ENCODE results near the gene RGS14. TPM values are rescaled to one million over a fixed set of nuclear protein-coding genes. Genes with fewer than 3 reads are reported as not detected.
A peak's percentile ranks its signal among the peaks of the same experiment; 100 is the strongest.

The RGS14 gene, protein sequence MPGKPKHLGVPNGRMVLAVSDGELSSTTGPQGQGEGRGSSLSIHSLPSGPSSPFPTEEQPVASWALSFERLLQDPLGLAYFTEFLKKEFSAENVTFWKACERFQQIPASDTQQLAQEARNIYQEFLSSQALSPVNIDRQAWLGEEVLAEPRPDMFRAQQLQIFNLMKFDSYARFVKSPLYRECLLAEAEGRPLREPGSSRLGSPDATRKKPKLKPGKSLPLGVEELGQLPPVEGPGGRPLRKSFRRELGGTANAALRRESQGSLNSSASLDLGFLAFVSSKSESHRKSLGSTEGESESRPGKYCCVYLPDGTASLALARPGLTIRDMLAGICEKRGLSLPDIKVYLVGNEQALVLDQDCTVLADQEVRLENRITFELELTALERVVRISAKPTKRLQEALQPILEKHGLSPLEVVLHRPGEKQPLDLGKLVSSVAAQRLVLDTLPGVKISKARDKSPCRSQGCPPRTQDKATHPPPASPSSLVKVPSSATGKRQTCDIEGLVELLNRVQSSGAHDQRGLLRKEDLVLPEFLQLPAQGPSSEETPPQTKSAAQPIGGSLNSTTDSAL
- 10 to 100 TPM; 16.6 to 41.1 (median 23.2) TPM for polyA plus RNA-seq (ENCODE audit: low read depth in 6 of 6)

DNA sequence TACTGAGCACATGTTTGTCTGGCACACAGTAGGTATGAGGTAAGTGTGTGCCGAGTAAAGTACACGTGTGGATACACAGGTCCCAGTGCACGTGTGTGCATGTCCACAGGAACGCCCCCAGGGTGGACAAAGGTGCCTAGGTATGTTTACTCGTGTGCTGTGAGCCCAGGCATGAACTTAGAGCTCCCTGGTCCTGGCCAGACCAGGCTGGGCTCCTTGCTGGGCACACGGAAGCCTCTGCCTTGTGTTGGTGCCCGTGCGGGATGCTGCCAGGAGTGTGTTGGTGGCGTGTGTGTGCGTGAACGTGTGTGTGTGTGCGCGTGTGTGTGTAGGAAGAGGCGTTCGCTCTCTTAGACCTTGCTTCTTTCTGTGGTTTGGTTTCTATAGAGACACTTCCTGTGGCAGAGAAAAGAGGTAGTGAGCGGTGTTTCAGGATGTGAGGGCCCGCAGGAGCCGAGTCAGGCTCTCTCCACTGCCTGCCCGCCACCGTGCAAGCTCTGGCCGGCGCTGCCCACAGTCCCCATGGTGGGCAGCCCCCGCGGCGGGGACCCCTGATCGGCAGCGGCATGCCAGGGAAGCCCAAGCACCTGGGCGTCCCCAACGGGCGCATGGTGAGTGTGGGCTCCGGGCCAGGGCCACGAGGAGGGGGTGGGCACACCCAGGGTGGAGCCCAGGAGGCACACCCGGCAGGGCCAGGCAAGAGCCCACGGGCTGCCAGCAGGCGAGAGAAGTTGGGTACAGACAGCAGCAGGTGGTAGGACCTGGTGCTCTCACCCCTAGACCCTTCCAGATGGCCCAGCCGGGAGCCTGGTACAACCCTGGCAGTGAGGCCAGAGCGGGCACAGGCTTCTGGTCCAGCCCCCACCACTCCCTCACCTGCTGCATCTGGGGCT is at the start of gene RGS14:
Gene RGS14, plus strand, starts transcription at position 466 of the 893 bp plus-strand sequence. Its CDS starts 101 bp downstream, at position 567.
- Mint-ChIP-seq H3K9me3 (peaks cover 0 to 4% (median 0%) of the 10 kb centered on the region in 7 donors), H3K4me3 (peak within 1 kb of the TSS; percentile 77 to 96 (median 90)), H3K36me3 (peaks cover 0 to 6% of the 10 kb centered on the region in 2 donors), H3K27me3 (no peaks in the 10 kb centered on the region), H3K27ac (peak within 1 kb of the TSS; percentile 88 to 99 (median 96)), H3K4me1 (peaks cover 64 to 74% (median 66%) of the 10 kb centered on the region in 3 donors)
- DNase-seq (peak; percentile 91), ATAC-seq (ENCODE audit: low read depth in 2 of 2) (peak; percentile 93 to 95)

DNA sequence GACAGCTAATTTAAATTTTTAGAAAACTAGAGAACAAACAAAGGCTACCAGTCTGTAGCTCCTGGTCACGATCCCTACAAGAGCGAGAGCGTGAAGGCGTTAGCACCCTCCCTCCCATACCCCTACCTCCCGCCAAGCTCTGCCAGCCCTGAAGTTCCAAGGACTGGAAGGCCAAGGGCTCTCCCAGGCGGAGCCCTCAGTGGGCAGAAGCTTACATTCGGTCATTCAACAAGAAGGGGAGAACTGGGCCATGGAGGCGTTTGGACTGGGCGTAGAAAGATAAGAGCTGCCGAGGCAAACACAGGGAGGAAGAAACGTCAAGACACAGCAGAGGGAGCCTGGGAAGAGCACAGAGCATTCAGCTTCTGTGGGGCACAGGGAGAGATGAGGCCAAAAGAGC is 49.0 kb upstream of the RGS14 start:
- ATAC-seq (ENCODE audit: low read depth in 2 of 2) (no peak), DNase-seq (no peak)
- Mint-ChIP-seq H3K27me3 (no peaks in the 10 kb centered on the region), H3K4me3 (peak overlapping the region in 3 of 8 donors; percentile 58 to 78 (median 60)), H3K9me3 (no peaks in the 10 kb centered on the region), H3K36me3 (peaks cover 0 to 6% of the 10 kb centered on the region in 2 donors), H3K4me1 (peaks cover 36 to 68% (median 55%) of the 10 kb centered on the region in 3 donors), H3K27ac (peak overlapping the region in 3 of 6 donors; percentile 63 to 75 (median 66))

DNA sequence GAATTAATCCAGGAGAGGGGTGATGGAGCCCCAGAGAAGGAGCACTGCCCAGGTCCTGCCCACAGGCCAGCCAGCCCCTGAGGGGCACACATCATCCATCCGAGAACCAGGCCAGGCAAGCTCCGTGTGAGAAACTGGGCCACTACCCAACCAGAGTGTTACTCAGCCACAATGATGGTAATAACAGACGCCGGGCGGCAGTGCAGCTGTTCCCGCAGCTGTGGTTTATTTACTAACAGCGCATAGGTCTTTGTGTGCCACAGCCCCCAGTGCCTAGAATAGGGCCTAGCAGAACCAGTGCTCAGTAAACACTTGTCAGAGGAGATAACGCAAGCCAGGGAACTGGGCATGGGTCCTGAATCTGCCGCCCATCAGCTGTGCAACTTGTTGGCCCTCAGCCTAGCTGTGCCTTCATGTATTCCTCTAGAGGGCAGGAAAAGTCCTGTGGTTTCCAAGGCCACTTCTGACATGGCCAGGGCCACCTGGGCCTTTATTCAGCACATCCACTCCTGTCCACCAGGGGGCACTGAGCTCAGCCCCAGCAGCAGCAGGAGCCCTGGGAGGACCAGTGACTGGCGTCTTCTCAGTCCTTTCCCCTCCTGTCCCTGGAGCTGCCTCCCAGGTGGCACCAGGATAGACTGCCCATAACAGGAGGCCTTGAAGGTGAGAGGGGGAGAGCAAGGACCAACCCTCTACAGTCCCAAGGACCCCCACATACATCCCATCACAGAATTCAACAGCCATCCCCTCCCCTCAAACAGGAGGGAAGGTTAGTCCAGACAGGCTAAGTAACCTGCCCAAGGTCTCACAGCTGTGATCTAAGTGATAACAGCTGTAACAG is 48.2 kb upstream of the RGS14 start:
- DNase-seq (peak; percentile 59), ATAC-seq (ENCODE audit: low read depth in 2 of 2) (peak; percentile 13 to 18)
- H3K36me3 Mint-ChIP-seq = peaks cover 0 to 6% of the 10 kb centered on the region in 2 donors
- H3K4me3 Mint-ChIP-seq = peak overlapping the region in 7 of 8 donors; percentile 37 to 85 (median 55)
- H3K27ac Mint-ChIP-seq = peak overlapping the region in 5 of 6 donors; percentile 36 to 79 (median 54)
- H3K4me1 Mint-ChIP-seq = peaks cover 29 to 60% (median 48%) of the 10 kb centered on the region in 3 donors
- H3K27me3 Mint-ChIP-seq = no peaks in the 10 kb centered on the region
- no peaks in the 10 kb centered on the region for H3K9me3 Mint-ChIP-seq

DNA sequence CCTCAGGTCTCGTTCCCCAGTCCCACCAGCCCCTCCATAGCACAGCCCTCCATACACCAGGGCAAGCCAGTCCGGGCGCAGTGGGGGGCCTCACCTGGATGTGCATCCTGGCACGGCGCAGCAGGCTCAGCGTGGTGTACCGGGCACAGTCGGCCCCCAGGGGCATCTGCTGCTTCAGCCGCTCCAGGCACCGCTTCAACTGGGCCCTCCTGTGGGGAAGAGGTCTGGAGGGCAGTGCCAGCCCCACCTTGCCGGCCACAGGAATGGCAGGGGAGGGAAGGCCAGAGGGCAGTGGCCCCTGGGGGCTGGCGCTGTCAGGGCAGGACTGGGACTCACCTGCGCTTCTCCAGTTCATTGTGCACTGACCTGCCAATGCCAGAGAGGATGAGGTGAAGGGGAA is 47.4 kb upstream of the RGS14 start:
- DNase-seq (no peak), ATAC-seq (ENCODE audit: low read depth in 2 of 2) (no peak)
- Mint-ChIP-seq H3K36me3 (peaks cover 0 to 6% of the 10 kb centered on the region in 2 donors), H3K27me3 (no peaks in the 10 kb centered on the region), H3K27ac (peak overlapping the region in 1 of 6 donors; percentile 57), H3K9me3 (no peaks in the 10 kb centered on the region), H3K4me3 (peak overlapping the region; percentile 73 to 94 (median 88)), H3K4me1 (peaks cover 25 to 52% (median 40%) of the 10 kb centered on the region in 3 donors)

DNA sequence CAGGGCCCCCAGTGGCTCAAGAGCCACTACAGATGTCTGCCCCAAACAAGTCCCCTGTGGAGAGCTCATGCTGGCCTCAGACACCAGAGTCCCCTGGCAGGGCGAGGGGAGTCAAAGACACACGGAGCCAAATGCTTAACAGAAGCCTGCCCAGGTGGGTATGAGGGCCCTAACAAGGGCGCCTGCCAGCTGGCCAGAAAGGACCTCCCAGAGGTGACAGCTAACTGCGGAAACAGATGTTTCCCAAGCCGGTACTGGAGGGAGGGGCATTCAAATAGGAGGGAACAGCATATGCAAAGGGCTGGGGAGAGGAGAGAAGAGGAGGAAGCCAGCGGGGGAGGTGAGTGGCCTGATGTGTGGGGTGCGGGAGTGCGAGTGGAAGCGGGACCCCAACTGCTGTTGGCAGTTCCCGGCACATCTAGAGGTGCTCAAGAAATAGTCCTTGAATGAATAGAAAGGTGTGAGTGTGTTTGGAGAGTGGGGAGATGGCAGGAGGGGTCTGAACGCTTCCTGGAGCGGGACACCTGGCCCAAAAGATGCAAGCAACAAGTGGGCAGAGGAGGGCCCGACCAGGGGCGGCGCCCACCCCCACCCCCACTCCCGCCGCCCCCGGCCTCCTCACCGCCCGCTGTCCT is 46.9 kb upstream of the RGS14 start:
- no peaks in the 10 kb centered on the region for H3K27me3 Mint-ChIP-seq
- H3K36me3 Mint-ChIP-seq = peaks cover 0 to 6% of the 10 kb centered on the region in 2 donors
- peak overlapping the region in 5 of 6 donors; percentile 48 to 64 (median 57) for H3K27ac Mint-ChIP-seq
- H3K4me1 Mint-ChIP-seq = peaks cover 25 to 47% (median 35%) of the 10 kb centered on the region in 3 donors
- peak; percentile 15 to 29 for ATAC-seq (ENCODE audit: low read depth in 2 of 2)
- H3K9me3 Mint-ChIP-seq = no peaks in the 10 kb centered on the region
- DNase-seq = peak; percentile 64
- peak overlapping the region; percentile 73 to 94 (median 88) for H3K4me3 Mint-ChIP-seq

DNA sequence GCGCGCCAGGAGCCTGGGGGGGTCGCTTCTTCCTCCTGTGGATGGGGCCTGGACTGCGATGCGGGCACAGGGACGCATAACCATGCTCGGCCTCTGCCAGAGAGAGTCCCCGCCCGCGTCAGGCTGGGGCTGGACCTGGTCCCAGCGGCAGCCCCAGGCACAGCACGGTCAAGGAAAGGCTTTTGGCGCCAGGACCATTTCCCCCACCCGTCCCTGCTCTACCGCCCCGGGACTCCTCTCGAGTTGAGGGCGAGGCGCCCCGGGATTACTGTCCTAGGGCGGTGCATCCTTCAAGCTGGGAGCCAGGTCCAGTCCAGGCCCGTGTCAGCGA is 46.4 kb upstream of the RGS14 start:
- Mint-ChIP-seq H3K4me1 (peaks cover 21 to 42% (median 31%) of the 10 kb centered on the region in 3 donors), H3K27ac (peak overlapping the region in 1 of 6 donors; percentile 57), H3K9me3 (no peaks in the 10 kb centered on the region), H3K27me3 (no peaks in the 10 kb centered on the region), H3K4me3 (peak overlapping the region; percentile 63 to 91 (median 76)), H3K36me3 (peaks cover 0 to 6% of the 10 kb centered on the region in 2 donors)
- no peak for ATAC-seq (ENCODE audit: low read depth in 2 of 2)
- DNase-seq = no peak

DNA sequence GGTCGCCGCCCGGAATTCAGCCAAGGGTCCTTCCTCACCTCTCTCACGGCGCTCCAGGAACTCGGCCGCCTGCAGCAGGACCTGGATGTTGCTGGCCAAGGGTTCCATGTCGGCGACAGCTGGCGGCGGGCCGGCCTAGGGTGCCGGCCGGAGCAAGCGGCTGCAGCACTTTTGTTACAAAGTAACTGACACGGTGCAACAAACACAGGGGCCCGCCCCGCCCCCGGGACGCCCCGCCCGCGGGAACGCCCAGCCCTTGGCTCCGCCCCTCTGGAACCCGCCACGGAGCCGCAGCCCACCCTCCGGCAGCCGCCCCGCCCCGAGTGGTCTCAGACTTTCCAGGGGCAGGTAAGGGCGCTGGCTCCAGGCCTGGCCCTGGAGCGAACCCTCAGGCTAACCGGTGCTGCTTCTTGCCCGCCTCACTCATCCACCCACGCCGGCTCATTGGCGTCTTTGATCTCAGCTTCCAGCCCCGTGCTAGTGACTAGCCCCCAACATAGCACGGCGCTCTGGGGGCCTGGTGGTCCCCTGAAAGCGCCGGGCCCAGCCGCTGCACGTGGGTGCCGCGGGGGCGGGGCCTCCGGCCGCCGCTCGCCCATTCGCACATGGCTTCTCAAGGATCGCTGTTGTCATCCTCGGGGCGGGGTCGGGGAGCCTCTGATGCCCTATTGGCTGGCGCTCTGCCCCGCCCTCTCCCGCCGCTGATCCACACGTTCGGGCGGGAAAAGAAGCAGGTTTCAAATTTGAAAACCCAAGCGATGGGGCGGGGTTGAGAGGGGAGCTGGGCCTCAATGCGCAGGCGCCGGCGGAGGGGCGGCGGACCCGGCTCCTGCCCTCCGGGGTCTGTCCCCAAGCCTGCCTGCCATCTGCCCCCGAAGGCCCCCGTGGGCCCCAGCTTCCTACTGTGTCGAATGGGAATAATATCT is 45.7 kb upstream of the RGS14 start, which contains the start of gene MXD3:
Gene MXD3, minus strand, starts transcription at position 176 of the 926 bp plus-strand sequence. Its CDS starts 68 bp downstream, at position 108.
- H3K36me3 Mint-ChIP-seq = peaks cover 0 to under 1% of the 10 kb centered on the region in 2 donors
- DNase-seq (peak; percentile 90), ATAC-seq (ENCODE audit: low read depth in 2 of 2) (peak; percentile 89 to 91)
- H3K27me3 Mint-ChIP-seq = no peaks in the 10 kb centered on the region
- peak within 1 kb of the TSS; percentile 73 to 94 (median 91) for H3K4me3 Mint-ChIP-seq
- peaks cover 18 to 42% (median 29%) of the 10 kb centered on the region in 3 donors for H3K4me1 Mint-ChIP-seq
- H3K27ac Mint-ChIP-seq = peak within 1 kb of the TSS in 5 of 6 donors; percentile 57 to 87 (median 79)
- no peaks in the 10 kb centered on the region for H3K9me3 Mint-ChIP-seq

DNA sequence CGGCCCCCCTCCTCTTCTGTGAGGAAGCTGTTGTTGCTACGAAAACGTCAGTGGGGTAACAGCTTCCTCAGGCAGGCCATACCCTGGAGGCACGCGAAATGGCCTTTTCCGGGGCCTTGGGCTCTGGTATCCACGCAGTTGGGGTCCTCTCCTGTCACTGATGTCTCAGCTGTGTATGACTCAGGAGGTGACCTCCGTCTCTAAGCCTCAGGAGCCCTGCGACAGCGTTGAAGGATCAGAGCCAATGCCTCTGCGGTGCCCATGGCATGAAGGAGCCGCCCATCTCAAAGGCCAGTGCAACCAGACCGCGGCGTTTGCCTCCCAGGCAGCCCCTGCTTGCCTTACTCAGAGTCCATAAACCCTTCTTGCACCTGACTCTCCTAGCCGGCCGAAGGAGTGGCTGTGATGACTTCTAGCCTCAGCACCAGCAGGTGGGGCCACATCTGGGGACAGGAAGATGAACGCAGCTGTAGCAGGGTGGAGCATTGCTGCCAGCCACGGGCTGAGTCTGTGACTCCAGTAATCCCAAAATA is 45.0 kb upstream of the RGS14 start:
- ATAC-seq (ENCODE audit: low read depth in 2 of 2) (peak; percentile 4 to 11), DNase-seq (no peak)
- H3K27me3 Mint-ChIP-seq = no peaks in the 10 kb centered on the region
- no peaks in the 10 kb centered on the region for H3K9me3 Mint-ChIP-seq
- peak overlapping the region; percentile 70 to 92 (median 80) for H3K4me3 Mint-ChIP-seq
- no peaks in the 10 kb centered on the region for H3K36me3 Mint-ChIP-seq
- peaks cover 17 to 42% (median 33%) of the 10 kb centered on the region in 3 donors for H3K4me1 Mint-ChIP-seq
- H3K27ac Mint-ChIP-seq = peak overlapping the region in 3 of 6 donors; percentile 24 to 87 (median 83)

DNA sequence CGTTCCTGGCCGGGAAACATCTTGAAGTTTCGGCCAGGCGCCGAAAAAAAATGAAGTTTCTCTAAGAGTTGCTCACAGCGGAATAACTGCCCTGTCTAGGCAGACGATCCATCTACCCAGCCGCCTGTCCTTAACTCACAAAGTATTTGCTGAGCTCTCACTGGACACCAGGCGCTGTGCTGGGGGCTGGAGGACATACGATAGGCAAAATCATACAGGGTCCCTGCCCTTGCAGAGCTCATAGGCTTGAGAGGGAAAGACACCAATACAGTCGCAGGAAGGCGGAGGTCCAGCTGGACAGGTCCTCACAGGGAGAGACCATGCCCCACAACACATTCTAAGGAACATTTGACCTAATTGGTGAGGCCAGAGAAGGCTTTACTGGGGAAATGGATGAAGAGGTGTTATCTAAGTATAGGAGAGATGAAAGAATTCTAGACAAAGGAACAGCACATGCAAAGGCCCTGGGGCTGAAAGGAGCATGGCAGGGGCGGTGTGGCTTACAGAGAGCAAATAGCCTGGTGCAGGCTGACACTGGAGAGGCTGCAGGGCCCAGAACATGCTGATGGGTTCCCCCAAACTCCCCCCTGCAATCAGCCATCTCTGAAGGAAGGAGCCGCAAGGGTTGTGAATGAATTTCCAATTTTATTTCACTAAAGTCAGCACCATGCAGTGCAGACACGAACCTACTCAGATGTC is 44.0 kb upstream of the RGS14 start:
- ATAC-seq (ENCODE audit: low read depth in 2 of 2) (no peak), DNase-seq (no peak)
- Mint-ChIP-seq H3K4me1 (peaks cover 22 to 48% (median 43%) of the 10 kb centered on the region in 3 donors), H3K9me3 (no peaks in the 10 kb centered on the region), H3K36me3 (no peaks in the 10 kb centered on the region), H3K4me3 (peak overlapping the region in 1 of 8 donors; percentile 12), H3K27ac (peak overlapping the region in 1 of 6 donors; percentile 15), H3K27me3 (no peaks in the 10 kb centered on the region)
